ENCODE measurements around the gene SMC1B.

DNA sequence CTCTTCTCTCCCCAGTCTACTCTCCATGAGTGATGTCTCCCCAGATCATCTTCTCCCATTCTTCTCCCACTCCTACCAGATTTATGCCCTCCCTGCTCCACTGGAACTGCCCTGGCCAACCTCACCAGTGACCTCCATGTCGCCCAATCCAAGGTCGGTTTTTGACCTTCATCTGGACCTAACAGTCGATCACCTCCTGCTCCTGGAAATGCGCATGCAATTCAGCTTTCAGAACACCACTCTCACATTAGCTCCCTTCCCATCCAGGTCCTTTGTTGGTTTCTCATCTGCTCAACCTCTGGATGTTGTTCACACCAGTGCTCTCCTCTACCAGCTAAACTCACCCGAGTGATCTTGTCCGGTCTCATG lies 5.4 kb upstream of the SMC1B start:
- TF ChIP-seq POLR2A (IDR thresholded peaks at IDR 0.05; ENCODE audit: low read depth, low read length): no peak
- TF ChIP-seq SPI1 (IDR thresholded peaks at IDR 0.05; ENCODE audit: low read depth, low read length): no peak
